T-helper 17 cell (primary cell): ENCODE measurements around the gene TMTC2. TPM values are rescaled to one million over a fixed set of nuclear protein-coding genes. Genes with fewer than 3 reads are reported as not detected.

Experiments used
- ATAC-seq: fragments of 150-1000 bp; cut with Tn5 transposase; 2 replicates; pipeline ENCODE4 v1.10.0; 2021; ENCODE audit warnings: mild to moderate bottlenecking, moderate library complexity
- DNase-seq, 3 donors: peaks; one replicate each; pipeline versions ENCODE4 v3.0.0 to v3.0.0-alpha.2; 2020 to 2021
- H3K9me3 ChIP-seq: one replicate; pipeline ENCODE4 v1.7.0; 2013; ENCODE audit warnings: low read length, mild to moderate bottlenecking; ENCODE audit not compliant: control insufficient read depth, poor library complexity, severe bottlenecking
- H3K27ac Mint-ChIP-seq: one replicate; pipeline ENCODE4 v1.8.0; 2022; ENCODE audit warnings: mild to moderate bottlenecking, moderate library complexity, mixed read lengths
- H3K27me3 Mint-ChIP-seq: one replicate; pipeline ENCODE4 v1.8.0; 2022; ENCODE audit warnings: mixed read lengths
- H3K36me3 Mint-ChIP-seq: one replicate; pipeline ENCODE4 v1.8.0; 2022; ENCODE audit warnings: low read depth, mixed read lengths
- H3K4me1 Mint-ChIP-seq: one replicate; pipeline ENCODE4 v1.8.0; 2022; ENCODE audit warnings: mild to moderate bottlenecking, mixed read lengths
- H3K4me3 Mint-ChIP-seq: one replicate; pipeline ENCODE4 v1.8.0; 2022; ENCODE audit warnings: mild to moderate bottlenecking, moderate library complexity, mixed read lengths
- total RNA-seq, 4 donors: library from RNA in 2 of 4; stranded (reverse) in 2 of 4; gene quantifications; one replicate each; pipeline ENCODE4 v1.2.3 and lab custom pipeline; 2022 to 2026

TMTC2 gene
- total RNA-seq, 2 donors from 2014 or later = 6.0 to 6.2 TPM

- ATAC-seq (no peak), DNase-seq (no peak)
- Mint-ChIP-seq H3K27ac (no peak overlapping the region), H3K36me3 (no peaks in the 10 kb centered on the region), H3K4me3 (no peak overlapping the region), H3K4me1 (no peaks in the 10 kb centered on the region), H3K27me3 (no peaks in the 10 kb centered on the region)
- H3K9me3 ChIP-seq = no peaks in the 10 kb centered on the region
Observed at GRCh38 chr12:82958966-82959365, 272.3 kb downstream of the TMTC2 start.

GRCh38 chr12:82959821-82960220 lies 273.1 kb downstream of the TMTC2 start:
- H3K4me3 Mint-ChIP-seq = no peak overlapping the region
- H3K27ac Mint-ChIP-seq = no peak overlapping the region
- no peaks in the 10 kb centered on the region for H3K27me3 Mint-ChIP-seq
- no peak for DNase-seq
- H3K9me3 ChIP-seq = no peaks in the 10 kb centered on the region
- H3K36me3 Mint-ChIP-seq = no peaks in the 10 kb centered on the region
- ATAC-seq = no peak
- no peaks in the 10 kb centered on the region for H3K4me1 Mint-ChIP-seq

- H3K27me3 Mint-ChIP-seq = no peaks in the 10 kb centered on the region
- H3K4me3 Mint-ChIP-seq = no peak overlapping the region
Observed at GRCh38 chr12:82961835-82962234, 275.1 kb downstream of the TMTC2 start.

GRCh38 chr12:82963956-82964355 lies 277.2 kb downstream of the TMTC2 start:
- DNase-seq (no peak), ATAC-seq (no peak)
- Mint-ChIP-seq H3K27ac (no peak overlapping the region), H3K4me3 (no peak overlapping the region), H3K36me3 (no peaks in the 10 kb centered on the region), H3K4me1 (peaks cover 2% of the 10 kb centered on the region), H3K27me3 (no peaks in the 10 kb centered on the region)
- no peaks in the 10 kb centered on the region for H3K9me3 ChIP-seq

More at GRCh38 chr12:82961835-82962234, 275.1 kb downstream of the TMTC2 start:
- ATAC-seq (no peak), DNase-seq (no peak)
- no peaks in the 10 kb centered on the region for H3K36me3 Mint-ChIP-seq
- H3K4me1 Mint-ChIP-seq = peaks cover 2% of the 10 kb centered on the region
- H3K9me3 ChIP-seq = no peaks in the 10 kb centered on the region
- no peak overlapping the region for H3K27ac Mint-ChIP-seq

GRCh38 chr12:82964446-82964845 lies 277.7 kb downstream of the TMTC2 start:
- Mint-ChIP-seq H3K27ac (no peak overlapping the region), H3K27me3 (no peaks in the 10 kb centered on the region), H3K36me3 (no peaks in the 10 kb centered on the region), H3K4me1 (peaks cover 2% of the 10 kb centered on the region), H3K4me3 (no peak overlapping the region)
- DNase-seq = no peak
- no peaks in the 10 kb centered on the region for H3K9me3 ChIP-seq
- no peak for ATAC-seq

GRCh38 chr12:82966001-82966559 lies 279.4 kb downstream of the TMTC2 start:
- Mint-ChIP-seq H3K36me3 (peaks cover 3% of the 10 kb centered on the region), H3K27me3 (no peaks in the 10 kb centered on the region), H3K4me1 (peaks cover 2% of the 10 kb centered on the region), H3K27ac (no peak overlapping the region), H3K4me3 (no peak overlapping the region)
- no peaks in the 10 kb centered on the region for H3K9me3 ChIP-seq
- ATAC-seq (no peak), DNase-seq (no peak)

- H3K27ac Mint-ChIP-seq = no peak overlapping the region
- ATAC-seq = no peak
- DNase-seq = no peak
- no peaks in the 10 kb centered on the region for H3K27me3 Mint-ChIP-seq
- peaks cover 2% of the 10 kb centered on the region for H3K4me1 Mint-ChIP-seq
- no peak overlapping the region for H3K4me3 Mint-ChIP-seq
- H3K9me3 ChIP-seq = no peaks in the 10 kb centered on the region
- peaks cover 3% of the 10 kb centered on the region for H3K36me3 Mint-ChIP-seq
Observed at GRCh38 chr12:82968631-82969367, 282.1 kb downstream of the TMTC2 start.

- DNase-seq = no peak
- no peak for ATAC-seq
- Mint-ChIP-seq H3K27me3 (no peaks in the 10 kb centered on the region), H3K4me1 (peaks cover 2% of the 10 kb centered on the region), H3K36me3 (peaks cover 7% of the 10 kb centered on the region), H3K27ac (no peak overlapping the region), H3K4me3 (no peak overlapping the region)
- H3K9me3 ChIP-seq = no peaks in the 10 kb centered on the region
Observed at GRCh38 chr12:82970614-82971013, 283.9 kb downstream of the TMTC2 start.

GRCh38 chr12:82971584-82971983 lies 284.9 kb downstream of the TMTC2 start:
- H3K9me3 ChIP-seq = no peaks in the 10 kb centered on the region
- no peaks in the 10 kb centered on the region for H3K4me1 Mint-ChIP-seq
- H3K4me3 Mint-ChIP-seq = no peak overlapping the region
- ATAC-seq (no peak), DNase-seq (no peak)
- H3K27me3 Mint-ChIP-seq = no peaks in the 10 kb centered on the region
- H3K36me3 Mint-ChIP-seq = peaks cover 7% of the 10 kb centered on the region
- no peak overlapping the region for H3K27ac Mint-ChIP-seq

GRCh38 chr12:82972624-82973023 lies 285.9 kb downstream of the TMTC2 start:
- Mint-ChIP-seq H3K27ac (no peak overlapping the region), H3K4me1 (no peaks in the 10 kb centered on the region), H3K4me3 (no peak overlapping the region), H3K27me3 (no peaks in the 10 kb centered on the region), H3K36me3 (peaks cover 7% of the 10 kb centered on the region)
- DNase-seq = no peak
- H3K9me3 ChIP-seq = no peaks in the 10 kb centered on the region
- ATAC-seq = no peak

- Mint-ChIP-seq H3K4me3 (no peak overlapping the region), H3K36me3 (peaks cover 7% of the 10 kb centered on the region), H3K27ac (no peak overlapping the region), H3K4me1 (no peaks in the 10 kb centered on the region), H3K27me3 (no peaks in the 10 kb centered on the region)
- DNase-seq (no peak), ATAC-seq (no peak)
- H3K9me3 ChIP-seq = no peaks in the 10 kb centered on the region
Observed at GRCh38 chr12:82973592-82973991, 286.9 kb downstream of the TMTC2 start.

- no peak overlapping the region for H3K27ac Mint-ChIP-seq
- no peak for DNase-seq
- H3K9me3 ChIP-seq = no peaks in the 10 kb centered on the region
- ATAC-seq = no peak
- H3K4me3 Mint-ChIP-seq = no peak overlapping the region
- no peaks in the 10 kb centered on the region for H3K4me1 Mint-ChIP-seq
- H3K36me3 Mint-ChIP-seq = no peaks in the 10 kb centered on the region
- no peaks in the 10 kb centered on the region for H3K27me3 Mint-ChIP-seq
Observed at GRCh38 chr12:82981150-82981549, 294.4 kb downstream of the TMTC2 start.

- H3K9me3 ChIP-seq = no peaks in the 10 kb centered on the region
- Mint-ChIP-seq H3K4me1 (no peaks in the 10 kb centered on the region), H3K27ac (no peak overlapping the region), H3K4me3 (no peak overlapping the region), H3K27me3 (no peaks in the 10 kb centered on the region), H3K36me3 (no peaks in the 10 kb centered on the region)
- ATAC-seq (no peak), DNase-seq (no peak)
Observed at GRCh38 chr12:82994117-82994516, 307.4 kb downstream of the TMTC2 start.
